Activated CD4-positive, CD25-positive, alpha-beta regulatory T cell (primary cell): ENCODE data around the gene GAMT.
"Not testable (repeated sequence)": the region's sequence is repeated elsewhere in the genome, so short reads cannot be mapped to it uniquely, and the experiment has no call there.

Experiments used
- DNase-seq, 4 experiments: peaks; one replicate each; lab custom pipeline; 2025; lab: John Stamatoyannopoulos, UW

GAMT gene

GRCh38 chr19:1433119-1434039 is 32.0 kb upstream of the GAMT start:
- no peak for DNase-seq

GRCh38 chr19:1432507-1432887 is 31.2 kb upstream of the GAMT start:
- DNase-seq = no peak

GRCh38 chr19:1431759-1432506 is 30.6 kb upstream of the GAMT start:
- no peak for DNase-seq

- DNase-seq = no peak
Measured at GRCh38 chr19:1430246-1430645, 28.9 kb upstream of the GAMT start.

GRCh38 chr19:1429750-1430149 is 28.4 kb upstream of the GAMT start:
- no peak for DNase-seq

- DNase-seq = no peak
Measured at GRCh38 chr19:1428738-1429391, 27.5 kb upstream of the GAMT start.

GRCh38 chr19:1427221-1427920 is 26.0 kb upstream of the GAMT start:
- no peak for DNase-seq

GRCh38 chr19:1426736-1427135 is 25.4 kb upstream of the GAMT start:
- no peak for DNase-seq

GRCh38 chr19:1425902-1426301 is 24.6 kb upstream of the GAMT start:
- no peak for DNase-seq

- DNase-seq = no peak
Measured at GRCh38 chr19:1425102-1425837, 23.9 kb upstream of the GAMT start.

GRCh38 chr19:1424192-1424955 is 23.0 kb upstream of the GAMT start:
- no peak for DNase-seq

- no peak for DNase-seq
Measured at GRCh38 chr19:1423436-1424191, 22.3 kb upstream of the GAMT start.

- no peak for DNase-seq
Measured at GRCh38 chr19:1422943-1423342, 21.6 kb upstream of the GAMT start.

- no peak for DNase-seq
Measured at GRCh38 chr19:1422360-1422759, 21.0 kb upstream of the GAMT start.

GRCh38 chr19:1421958-1422305 is 20.6 kb upstream of the GAMT start:
- DNase-seq = no peak

- DNase-seq = no peak
Measured at GRCh38 chr19:1421218-1421957, 20.0 kb upstream of the GAMT start.

GRCh38 chr19:1420590-1420989 is 19.2 kb upstream of the GAMT start:
- no peak for DNase-seq

- not testable (repeated sequence) for DNase-seq
Measured at GRCh38 chr19:1420085-1420484, 18.7 kb upstream of the GAMT start.
